HepG2 (cell line): ENCODE results near the gene TGFBI. TPM values are rescaled to one million over a fixed set of nuclear protein-coding genes. Genes with fewer than 3 reads are reported as not detected.

Source experiments
- HMGA1 ChIP-seq: sonication (generic); formaldehyde crosslinking; conservative IDR thresholded peaks from 2 replicates; pipeline ENCODE4 v1.4.0; 2020; ENCODE audit warnings: missing genetic modification reagents
- KDM5A ChIP-seq: fragments of 200-600 bp; sonication (generic); IDR thresholded peaks from 2 replicates; pipeline ENCODE4 v1.7.0; 2018; ENCODE audit warnings: antibody characterized with exemption, mild to moderate bottlenecking, low read length, borderline replicate concordance
- NRL ChIP-seq: sonication (generic); formaldehyde crosslinking; IDR thresholded peaks from 2 replicates; pipeline ENCODE4 v1.5.0; 2020; ENCODE audit warnings: missing genetic modification reagents, mild to moderate bottlenecking, moderate library complexity, borderline replicate concordance
- RBFOX2 ChIP-seq: fragments of 200-400 bp; formaldehyde crosslinking; IDR thresholded peaks from 2 replicates; pipeline ENCODE4 v1.6.1; 2017; ENCODE audit warnings: low read depth, mild to moderate bottlenecking, low read length
- SRSF4 ChIP-seq: fragments of 200-400 bp; formaldehyde crosslinking; IDR thresholded peaks from one replicate; pipeline ENCODE4 v1.6.1; 2018; ENCODE audit warnings: mild to moderate bottlenecking, low read depth, low read length, moderate library complexity; ENCODE audit not compliant: poor library complexity, severe bottlenecking
- ZNF460 ChIP-seq: sonication (generic); formaldehyde crosslinking; IDR thresholded peaks from 2 replicates; pipeline ENCODE4 v1.5.1; 2020; ENCODE audit warnings: missing genetic modification reagents, mild to moderate bottlenecking, borderline replicate concordance
- polyA plus RNA-seq, 8 experiments: library from polyadenylated mRNA; depleted of rRNA in 3 of 8; stranded (reverse) in 7 of 8; unstranded in 1 of 8; fragments of >200 nt; fragmentation: Illumina TruSeq in 4 of 8; extraction: Trizol in 4 of 8; gene quantifications; 2 replicates each; pipeline versions ENCODE4 v1.2.1 to v1.2.3, GENCODE V29; 2011 to 2016; ENCODE audit warnings: low read depth in 4 of 8, missing spikeins in 1 of 8, mixed read lengths in 1 of 8; ENCODE audit not compliant: insufficient read depth in 1 of 8
- total RNA-seq, 5 experiments: library from RNA; depleted of rRNA; stranded (reverse); fragments of >200 nt; fragmentation: Illumina TruSeq; extraction: Trizol; gene quantifications; 2 replicates each; pipeline ENCODE4 v1.2.3, GENCODE V29; 2016; ENCODE audit warnings: low read depth in 1 of 5
- TF ChIP-seq, protein P1 (sequence below): sonication (generic); formaldehyde crosslinking; conservative IDR thresholded peaks from 2 replicates; pipeline ENCODE4 v1.4.0; 2020; ENCODE audit warnings: missing genetic modification reagents
- TF ChIP-seq, protein P2 (sequence below): sonication (generic); formaldehyde crosslinking; IDR thresholded peaks from 2 replicates; pipeline ENCODE4 v1.8.0; 2023; ENCODE audit warnings: mild to moderate bottlenecking, missing genetic modification reagents
- TF ChIP-seq, protein P3 (sequence below): fragments of 450-650 bp; IDR thresholded peaks from 2 replicates; pipeline ENCODE4 v1.6.1; 2017; ENCODE audit warnings: mild to moderate bottlenecking
- TF ChIP-seq, protein P4 (sequence below): sonication (generic); formaldehyde crosslinking; IDR thresholded peaks from 2 replicates; pipeline ENCODE4 v1.5.0; 2020; ENCODE audit warnings: missing genetic modification reagents, mild to moderate bottlenecking, borderline replicate concordance
- TF ChIP-seq, protein P5 (sequence below): sonication (generic); formaldehyde crosslinking; IDR thresholded peaks from 2 replicates; pipeline ENCODE4 v1.5.0; 2020; ENCODE audit warnings: mild to moderate bottlenecking, missing genetic modification reagents, borderline replicate concordance

The TGFBI gene
- total and polyA plus RNA-seq, 2 of the 13 experiments (the other 11 are each of a cell fraction or from before 2014, with no cell fraction given), result 275 to 457 TPM

DNA sequence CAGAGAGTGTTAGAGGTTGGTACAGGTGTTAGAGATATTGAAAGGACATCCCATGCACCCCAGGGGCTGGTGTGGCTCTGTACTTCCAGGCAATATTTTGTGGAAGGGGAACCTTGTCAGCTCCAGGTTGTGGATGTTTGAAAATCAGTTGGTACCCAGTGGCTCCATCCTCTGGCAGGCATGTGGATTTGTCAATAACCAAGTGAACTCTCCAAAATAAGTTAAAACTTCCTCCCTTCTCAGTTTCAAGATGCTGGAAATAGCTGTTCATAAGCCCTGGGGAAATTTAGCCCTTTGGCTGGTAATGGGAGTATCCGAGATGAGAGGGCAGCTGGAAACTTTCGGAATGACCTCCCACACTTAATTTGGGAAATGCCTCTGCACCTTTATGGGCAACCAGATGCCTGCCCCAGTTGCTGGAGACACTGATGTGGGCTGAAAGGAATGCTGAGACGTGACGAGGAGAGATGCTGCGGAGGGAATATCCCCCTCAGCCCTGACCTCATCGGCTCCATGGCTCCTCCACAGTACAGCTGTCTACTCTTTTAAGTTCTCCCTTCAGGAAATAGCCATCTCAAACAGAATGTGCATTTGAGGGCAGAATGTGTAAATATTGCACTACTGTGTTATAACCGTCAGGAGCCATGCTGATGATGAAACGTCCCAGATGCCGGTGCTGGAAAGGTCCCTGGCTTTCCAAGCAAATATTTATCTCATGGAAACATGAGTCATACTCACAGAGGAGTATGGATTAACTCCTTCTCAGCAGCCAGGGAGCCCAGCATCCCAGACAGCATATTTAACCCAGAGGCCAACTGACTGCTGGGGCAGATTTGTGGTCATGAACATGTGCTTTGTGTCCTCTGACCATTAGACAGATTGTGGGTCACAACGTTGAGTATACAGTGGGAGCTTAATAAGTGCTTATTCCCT is 29.5 kb downstream of the TGFBI start (continued):
- TF ChIP-seq, protein P1, sequence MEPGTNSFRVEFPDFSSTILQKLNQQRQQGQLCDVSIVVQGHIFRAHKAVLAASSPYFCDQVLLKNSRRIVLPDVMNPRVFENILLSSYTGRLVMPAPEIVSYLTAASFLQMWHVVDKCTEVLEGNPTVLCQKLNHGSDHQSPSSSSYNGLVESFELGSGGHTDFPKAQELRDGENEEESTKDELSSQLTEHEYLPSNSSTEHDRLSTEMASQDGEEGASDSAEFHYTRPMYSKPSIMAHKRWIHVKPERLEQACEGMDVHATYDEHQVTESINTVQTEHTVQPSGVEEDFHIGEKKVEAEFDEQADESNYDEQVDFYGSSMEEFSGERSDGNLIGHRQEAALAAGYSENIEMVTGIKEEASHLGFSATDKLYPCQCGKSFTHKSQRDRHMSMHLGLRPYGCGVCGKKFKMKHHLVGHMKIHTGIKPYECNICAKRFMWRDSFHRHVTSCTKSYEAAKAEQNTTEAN (CRISPR knock-in tag), result peak; percentile 72
- no peak; the same call in 1 of the 2 replicates for TF ChIP-seq ZNF460 (CRISPR knock-in tag)
- no peak for TF ChIP-seq HMGA1 (CRISPR knock-in tag)
- TF ChIP-seq NRL (CRISPR knock-in tag), result no peak
- TF ChIP-seq RBFOX2, result 0 out of 2 replicates have a peak, but pooled peaks have one; percentile 29
- TF ChIP-seq, protein P2, sequence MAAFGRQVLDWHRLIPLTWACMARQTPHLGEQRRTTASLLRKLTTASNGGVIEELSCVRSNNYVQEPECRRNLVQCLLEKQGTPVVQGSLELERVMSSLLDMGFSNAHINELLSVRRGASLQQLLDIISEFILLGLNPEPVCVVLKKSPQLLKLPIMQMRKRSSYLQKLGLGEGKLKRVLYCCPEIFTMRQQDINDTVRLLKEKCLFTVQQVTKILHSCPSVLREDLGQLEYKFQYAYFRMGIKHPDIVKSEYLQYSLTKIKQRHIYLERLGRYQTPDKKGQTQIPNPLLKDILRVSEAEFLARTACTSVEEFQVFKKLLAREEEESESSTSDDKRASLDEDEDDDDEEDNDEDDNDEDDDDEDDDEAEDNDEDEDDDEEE (CRISPR knock-in tag), result no peak
- no peak; the same call in 1 of the 2 replicates for TF ChIP-seq KDM5A
- TF ChIP-seq, protein P3, sequence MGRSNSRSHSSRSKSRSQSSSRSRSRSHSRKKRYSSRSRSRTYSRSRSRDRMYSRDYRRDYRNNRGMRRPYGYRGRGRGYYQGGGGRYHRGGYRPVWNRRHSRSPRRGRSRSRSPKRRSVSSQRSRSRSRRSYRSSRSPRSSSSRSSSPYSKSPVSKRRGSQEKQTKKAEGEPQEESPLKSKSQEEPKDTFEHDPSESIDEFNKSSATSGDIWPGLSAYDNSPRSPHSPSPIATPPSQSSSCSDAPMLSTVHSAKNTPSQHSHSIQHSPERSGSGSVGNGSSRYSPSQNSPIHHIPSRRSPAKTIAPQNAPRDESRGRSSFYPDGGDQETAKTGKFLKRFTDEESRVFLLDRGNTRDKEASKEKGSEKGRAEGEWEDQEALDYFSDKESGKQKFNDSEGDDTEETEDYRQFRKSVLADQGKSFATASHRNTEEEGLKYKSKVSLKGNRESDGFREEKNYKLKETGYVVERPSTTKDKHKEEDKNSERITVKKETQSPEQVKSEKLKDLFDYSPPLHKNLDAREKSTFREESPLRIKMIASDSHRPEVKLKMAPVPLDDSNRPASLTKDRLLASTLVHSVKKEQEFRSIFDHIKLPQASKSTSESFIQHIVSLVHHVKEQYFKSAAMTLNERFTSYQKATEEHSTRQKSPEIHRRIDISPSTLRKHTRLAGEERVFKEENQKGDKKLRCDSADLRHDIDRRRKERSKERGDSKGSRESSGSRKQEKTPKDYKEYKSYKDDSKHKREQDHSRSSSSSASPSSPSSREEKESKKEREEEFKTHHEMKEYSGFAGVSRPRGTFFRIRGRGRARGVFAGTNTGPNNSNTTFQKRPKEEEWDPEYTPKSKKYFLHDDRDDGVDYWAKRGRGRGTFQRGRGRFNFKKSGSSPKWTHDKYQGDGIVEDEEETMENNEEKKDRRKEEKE, result no peak
- TF ChIP-seq, protein P4, sequence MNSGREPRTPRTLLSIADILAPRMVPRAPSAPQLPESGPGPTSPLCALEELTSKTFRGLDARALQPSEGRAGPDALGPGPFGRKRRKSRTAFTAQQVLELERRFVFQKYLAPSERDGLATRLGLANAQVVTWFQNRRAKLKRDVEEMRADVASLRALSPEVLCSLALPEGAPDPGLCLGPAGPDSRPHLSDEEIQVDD (CRISPR knock-in tag), result no peak
- TF ChIP-seq, protein P5, sequence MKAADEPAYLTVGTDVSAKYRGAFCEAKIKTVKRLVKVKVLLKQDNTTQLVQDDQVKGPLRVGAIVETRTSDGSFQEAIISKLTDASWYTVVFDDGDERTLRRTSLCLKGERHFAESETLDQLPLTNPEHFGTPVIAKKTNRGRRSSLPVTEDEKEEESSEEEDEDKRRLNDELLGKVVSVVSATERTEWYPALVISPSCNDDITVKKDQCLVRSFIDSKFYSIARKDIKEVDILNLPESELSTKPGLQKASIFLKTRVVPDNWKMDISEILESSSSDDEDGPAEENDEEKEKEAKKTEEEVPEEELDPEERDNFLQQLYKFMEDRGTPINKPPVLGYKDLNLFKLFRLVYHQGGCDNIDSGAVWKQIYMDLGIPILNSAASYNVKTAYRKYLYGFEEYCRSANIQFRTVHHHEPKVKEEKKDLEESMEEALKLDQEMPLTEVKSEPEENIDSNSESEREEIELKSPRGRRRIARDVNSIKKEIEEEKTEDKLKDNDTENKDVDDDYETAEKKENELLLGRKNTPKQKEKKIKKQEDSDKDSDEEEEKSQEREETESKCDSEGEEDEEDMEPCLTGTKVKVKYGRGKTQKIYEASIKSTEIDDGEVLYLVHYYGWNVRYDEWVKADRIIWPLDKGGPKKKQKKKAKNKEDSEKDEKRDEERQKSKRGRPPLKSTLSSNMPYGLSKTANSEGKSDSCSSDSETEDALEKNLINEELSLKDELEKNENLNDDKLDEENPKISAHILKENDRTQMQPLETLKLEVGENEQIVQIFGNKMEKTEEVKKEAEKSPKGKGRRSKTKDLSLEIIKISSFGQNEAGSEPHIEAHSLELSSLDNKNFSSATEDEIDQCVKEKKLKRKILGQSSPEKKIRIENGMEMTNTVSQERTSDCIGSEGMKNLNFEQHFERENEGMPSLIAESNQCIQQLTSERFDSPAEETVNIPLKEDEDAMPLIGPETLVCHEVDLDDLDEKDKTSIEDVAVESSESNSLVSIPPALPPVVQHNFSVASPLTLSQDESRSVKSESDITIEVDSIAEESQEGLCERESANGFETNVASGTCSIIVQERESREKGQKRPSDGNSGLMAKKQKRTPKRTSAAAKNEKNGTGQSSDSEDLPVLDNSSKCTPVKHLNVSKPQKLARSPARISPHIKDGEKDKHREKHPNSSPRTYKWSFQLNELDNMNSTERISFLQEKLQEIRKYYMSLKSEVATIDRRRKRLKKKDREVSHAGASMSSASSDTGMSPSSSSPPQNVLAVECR (CRISPR knock-in tag), result peak; percentile 90; the same call in 1 of the 2 replicates
- no peak for TF ChIP-seq SRSF4
